ENCODE data around the gene GLT1D1.

- no peak for TF ChIP-seq CTCF (IDR thresholded peaks at IDR 0.05 in 4 of 5, conservative IDR thresholded peaks at IDR 0.05 in 1 of 5)
- TF ChIP-seq POLR2A (IDR thresholded peaks at IDR 0.05), result no peak
Observed at GRCh38 chr12:128966203-128966810, 113.0 kb downstream of the GLT1D1 start.

Data from gastrocnemius medialis (tissue), 4 donors.